Measurements from ENCODE around the gene PHPT1.

Gene PHPT1

GRCh38 chr9:136850866-136851775 lies 1.9 kb downstream of the PHPT1 start:
- H3K27me3 ChIP-seq (ENCODE audit: control insufficient read depth in 1 of 2, insufficient read depth in 2 of 2, low read length in 2 of 2) = peaks cover 0 to 4% of the 10 kb centered on the region in 2 donors
- no peak overlapping the region for H3K27ac ChIP-seq (ENCODE audit: low read depth, low read length)
- H3K4me3 ChIP-seq (ENCODE audit: low read depth in 1 of 2, low read length in 2 of 2) = no peak overlapping the region
- H3K36me3 ChIP-seq (ENCODE audit: control insufficient read depth in 1 of 2, insufficient read depth in 2 of 2, low read length in 2 of 2) = no peaks in the 10 kb centered on the region
- peaks cover 29 to 45% of the 10 kb centered on the region in 2 donors for H3K4me1 ChIP-seq (ENCODE audit: control insufficient read depth in 1 of 2, insufficient read depth in 2 of 2, low read length in 2 of 2)
- no peaks in the 10 kb centered on the region for H3K9me3 ChIP-seq (ENCODE audit: control insufficient read depth in 1 of 2, low read length in 2 of 2)
- H3K9ac ChIP-seq (ENCODE audit: low read depth in 1 of 2, low read length in 2 of 2) = no peak overlapping the region

- Histone ChIP-seq H3K27me3 (ENCODE audit: control insufficient read depth in 1 of 2, insufficient read depth in 2 of 2, low read length in 2 of 2) (no peaks in the 10 kb centered on the region), H3K4me1 (ENCODE audit: control insufficient read depth in 1 of 2, insufficient read depth in 2 of 2, low read length in 2 of 2) (peaks cover 35 to 47% of the 10 kb centered on the region in 2 donors), H3K9me3 (ENCODE audit: control insufficient read depth in 1 of 2, low read length in 2 of 2) (no peaks in the 10 kb centered on the region), H3K36me3 (ENCODE audit: control insufficient read depth in 1 of 2, insufficient read depth in 2 of 2, low read length in 2 of 2) (no peaks in the 10 kb centered on the region), H3K9ac (ENCODE audit: low read depth in 1 of 2, low read length in 2 of 2) (no peak within 1 kb of the TSS), H3K4me3 (ENCODE audit: low read depth in 1 of 2, low read length in 2 of 2) (no peak within 1 kb of the TSS), H3K27ac (ENCODE audit: low read depth, low read length) (no peak within 1 kb of the TSS)
Observed at GRCh38 chr9:136851941-136852663, 2.9 kb downstream of the PHPT1 start, which contains the start of gene MAMDC4. Gene MAMDC4, plus strand, starts transcription at chr9:136852346. Its CDS starts 71 bp downstream, at chr9:136852417.

GRCh38 chr9:136852664-136853595 lies 3.7 kb downstream of the PHPT1 start:
- Histone ChIP-seq H3K9ac (ENCODE audit: low read depth in 1 of 2, low read length in 2 of 2) (no peak overlapping the region), H3K4me1 (ENCODE audit: control insufficient read depth in 1 of 2, insufficient read depth in 2 of 2, low read length in 2 of 2) (peaks cover 43 to 50% of the 10 kb centered on the region in 2 donors), H3K36me3 (ENCODE audit: control insufficient read depth in 1 of 2, insufficient read depth in 2 of 2, low read length in 2 of 2) (no peaks in the 10 kb centered on the region)

GRCh38 chr9:136853596-136854112 lies 4.4 kb downstream of the PHPT1 start:
- no peaks in the 10 kb centered on the region for H3K36me3 ChIP-seq (ENCODE audit: control insufficient read depth in 1 of 2, insufficient read depth in 2 of 2, low read length in 2 of 2)
- H3K9ac ChIP-seq (ENCODE audit: low read depth in 1 of 2, low read length in 2 of 2) = no peak overlapping the region
- H3K9me3 ChIP-seq (ENCODE audit: control insufficient read depth in 1 of 2, low read length in 2 of 2) = no peaks in the 10 kb centered on the region
- H3K27ac ChIP-seq (ENCODE audit: low read depth, low read length) = no peak overlapping the region
- H3K27me3 ChIP-seq (ENCODE audit: control insufficient read depth in 1 of 2, insufficient read depth in 2 of 2, low read length in 2 of 2) = no peaks in the 10 kb centered on the region
- peaks cover 49 to 53% of the 10 kb centered on the region in 2 donors for H3K4me1 ChIP-seq (ENCODE audit: control insufficient read depth in 1 of 2, insufficient read depth in 2 of 2, low read length in 2 of 2)
- H3K4me3 ChIP-seq (ENCODE audit: low read depth in 1 of 2, low read length in 2 of 2) = no peak overlapping the region

More at GRCh38 chr9:136852664-136853595, 3.7 kb downstream of the PHPT1 start:
- no peaks in the 10 kb centered on the region for H3K9me3 ChIP-seq (ENCODE audit: control insufficient read depth in 1 of 2, low read length in 2 of 2)
- no peak overlapping the region for H3K4me3 ChIP-seq (ENCODE audit: low read depth in 1 of 2, low read length in 2 of 2)
- no peak overlapping the region for H3K27ac ChIP-seq (ENCODE audit: low read depth, low read length)
- no peaks in the 10 kb centered on the region for H3K27me3 ChIP-seq (ENCODE audit: control insufficient read depth in 1 of 2, insufficient read depth in 2 of 2, low read length in 2 of 2)

- Histone ChIP-seq H3K9ac (ENCODE audit: low read depth in 1 of 2, low read length in 2 of 2) (no peak overlapping the region), H3K27ac (ENCODE audit: low read depth, low read length) (no peak overlapping the region), H3K27me3 (ENCODE audit: control insufficient read depth in 1 of 2, insufficient read depth in 2 of 2, low read length in 2 of 2) (no peaks in the 10 kb centered on the region), H3K36me3 (ENCODE audit: control insufficient read depth in 1 of 2, insufficient read depth in 2 of 2, low read length in 2 of 2) (no peaks in the 10 kb centered on the region), H3K4me1 (ENCODE audit: control insufficient read depth in 1 of 2, insufficient read depth in 2 of 2, low read length in 2 of 2) (peaks cover 56 to 59% of the 10 kb centered on the region in 2 donors), H3K9me3 (ENCODE audit: control insufficient read depth in 1 of 2, low read length in 2 of 2) (no peaks in the 10 kb centered on the region), H3K4me3 (ENCODE audit: low read depth in 1 of 2, low read length in 2 of 2) (no peak overlapping the region)
Observed at GRCh38 chr9:136854113-136854841, 5.1 kb downstream of the PHPT1 start.

GRCh38 chr9:136854842-136855460 lies 5.7 kb downstream of the PHPT1 start:
- Histone ChIP-seq H3K27me3 (ENCODE audit: control insufficient read depth in 1 of 2, insufficient read depth in 2 of 2, low read length in 2 of 2) (no peaks in the 10 kb centered on the region), H3K9me3 (ENCODE audit: control insufficient read depth in 1 of 2, low read length in 2 of 2) (no peaks in the 10 kb centered on the region), H3K36me3 (ENCODE audit: control insufficient read depth in 1 of 2, insufficient read depth in 2 of 2, low read length in 2 of 2) (no peaks in the 10 kb centered on the region), H3K9ac (ENCODE audit: low read depth in 1 of 2, low read length in 2 of 2) (no peak overlapping the region), H3K4me3 (ENCODE audit: low read depth in 1 of 2, low read length in 2 of 2) (no peak overlapping the region), H3K4me1 (ENCODE audit: control insufficient read depth in 1 of 2, insufficient read depth in 2 of 2, low read length in 2 of 2) (peaks cover 58 to 61% of the 10 kb centered on the region in 2 donors), H3K27ac (ENCODE audit: low read depth, low read length) (no peak overlapping the region)

GRCh38 chr9:136855461-136856078 lies 6.4 kb downstream of the PHPT1 start:
- H3K9ac ChIP-seq (ENCODE audit: low read depth in 1 of 2, low read length in 2 of 2) = no peak overlapping the region
- H3K4me3 ChIP-seq (ENCODE audit: low read depth in 1 of 2, low read length in 2 of 2) = no peak overlapping the region

GRCh38 chr9:136856079-136856476 lies 6.9 kb downstream of the PHPT1 start:
- no peaks in the 10 kb centered on the region for H3K27me3 ChIP-seq (ENCODE audit: control insufficient read depth in 1 of 2, insufficient read depth in 2 of 2, low read length in 2 of 2)
- H3K36me3 ChIP-seq (ENCODE audit: control insufficient read depth in 1 of 2, insufficient read depth in 2 of 2, low read length in 2 of 2) = peaks cover 0 to 6% of the 10 kb centered on the region in 2 donors
- H3K27ac ChIP-seq (ENCODE audit: low read depth, low read length) = no peak overlapping the region
- no peaks in the 10 kb centered on the region for H3K9me3 ChIP-seq (ENCODE audit: control insufficient read depth in 1 of 2, low read length in 2 of 2)
- H3K9ac ChIP-seq (ENCODE audit: low read depth in 1 of 2, low read length in 2 of 2) = no peak overlapping the region
- H3K4me1 ChIP-seq (ENCODE audit: control insufficient read depth in 1 of 2, insufficient read depth in 2 of 2, low read length in 2 of 2) = peaks cover 56 to 60% of the 10 kb centered on the region in 2 donors
- no peak overlapping the region for H3K4me3 ChIP-seq (ENCODE audit: low read depth in 1 of 2, low read length in 2 of 2)

More at GRCh38 chr9:136855461-136856078, 6.4 kb downstream of the PHPT1 start:
- Histone ChIP-seq H3K4me1 (ENCODE audit: control insufficient read depth in 1 of 2, insufficient read depth in 2 of 2, low read length in 2 of 2) (peaks cover 55 to 60% of the 10 kb centered on the region in 2 donors), H3K27me3 (ENCODE audit: control insufficient read depth in 1 of 2, insufficient read depth in 2 of 2, low read length in 2 of 2) (no peaks in the 10 kb centered on the region), H3K27ac (ENCODE audit: low read depth, low read length) (no peak overlapping the region), H3K9me3 (ENCODE audit: control insufficient read depth in 1 of 2, low read length in 2 of 2) (no peaks in the 10 kb centered on the region), H3K36me3 (ENCODE audit: control insufficient read depth in 1 of 2, insufficient read depth in 2 of 2, low read length in 2 of 2) (peaks cover 0 to 2% of the 10 kb centered on the region in 2 donors)
